K562 (cell line): ENCODE measurements around the gene NFE2. TPM values are rescaled to one million over a fixed set of nuclear protein-coding genes. Genes with fewer than 3 reads are reported as not detected.

Source experiments
- ATAC-seq: fragments of 200-7000 bp; cut with Tn5 transposase; 3 replicates; pipeline ENCODE4 v1.9.1; 2020; ENCODE audit warnings: moderate library complexity
- BruUV-seq: library from RNA; stranded (reverse); fragments of 400-500 nt; replicated peaks from 2 replicates; lab custom pipeline; 2021; lab: Mats Ljungman, UMichigan
- CTCF ChIA-PET: fragments of 300-600 bp; formaldehyde crosslinking; extraction: SDS; loops from one replicate; lab custom pipeline; 2021; ENCODE audit warnings: low intra/inter-chr PET ratio; lab: Yijun Ruan, JAX
- POLR2A ChIA-PET: fragments of 300-600, 350-650 bp; sonication (Branson Sonifier 250); formaldehyde crosslinking; extraction: SDS; loops from one replicate; lab custom pipeline; 2021; ENCODE audit warnings: antibody characterized with exemption, inconsistent platforms; lab: Yijun Ruan, JAX
- DNase-seq, 4 experiments: peaks; one replicate each; pipeline versions ENCODE4 v3.0.0 to v3.0.0-alpha.2; 2011 to 2018; ENCODE audit warnings: low spot score in 3 of 4, mixed read lengths in 3 of 4; ENCODE audit errors: extremely low read depth in 1 of 4
- FAIRE-seq: peaks from 2 replicates; lab custom pipeline; 2011; peaks lifted over from hg19 to GRCh38; lab: Jason Lieb, UNC
- H2AFZ ChIP-seq: 2 replicates; pipeline ENCODE4 v1.6.0; 2011; ENCODE audit warnings: low read depth, low read length, control low read depth, inconsistent platforms
- H3K27ac ChIP-seq: fragments of 200-600 bp; 3 replicates; pipeline ENCODE4 v1.8.0; 2011; ENCODE audit warnings: low read depth, mild to moderate bottlenecking, control low read depth, inconsistent platforms, low read length, moderate library complexity, mixed read lengths; ENCODE audit errors: extremely low read depth
- H3K27me3 ChIP-seq, 2 experiments: fragments of 300-600 bp in 1 of 2; 2 replicates in 1 of 2; 3 replicates in 1 of 2; pipeline versions ENCODE4 v1.6.0 to v1.8.0; 2011; ENCODE audit warnings: inconsistent platforms in 2 of 2, low read length in 2 of 2, mild to moderate bottlenecking in 1 of 2, mixed read lengths in 1 of 2, moderate library complexity in 1 of 2; ENCODE audit not compliant: control insufficient read depth in 2 of 2, insufficient read depth in 2 of 2
- H3K36me3 ChIP-seq: fragments of 300-600 bp; 3 replicates; pipeline ENCODE4 v1.8.0; 2011; ENCODE audit warnings: mild to moderate bottlenecking, low read length, inconsistent platforms; ENCODE audit not compliant: control insufficient read depth, insufficient read depth
- H3K4me1 ChIP-seq, 2 experiments: fragments of 200-600 bp in 1 of 2; replicated peaks in 1 of 2; 2 replicates in 1 of 2; 3 replicates in 1 of 2; pipeline versions ENCODE4 v1.5.1 to v1.8.0; 2011; ENCODE audit warnings: inconsistent platforms in 2 of 2, low read length in 2 of 2, mild to moderate bottlenecking in 1 of 2, mixed read lengths in 1 of 2, moderate library complexity in 1 of 2; ENCODE audit not compliant: control insufficient read depth in 2 of 2, insufficient read depth in 2 of 2
- H3K4me2 ChIP-seq: 2 replicates; pipeline ENCODE4 v1.6.1; 2011; ENCODE audit warnings: low read length, control low read depth, inconsistent platforms, mixed read lengths; ENCODE audit not compliant: insufficient read depth
- H3K4me3 ChIP-seq: fragments of 200-600 bp; sonication (generic), shearing (Covaris generic); 2 replicates; pipeline ENCODE4 v1.5.1; 2016; ENCODE audit warnings: control low read depth, inconsistent platforms
- H3K79me2 ChIP-seq: fragments of 200-600 bp; 3 replicates; pipeline ENCODE4 v1.8.0; 2011; ENCODE audit warnings: low read length, inconsistent platforms; ENCODE audit not compliant: control insufficient read depth, insufficient read depth
- H3K9ac ChIP-seq, 2 experiments: 2 replicates each; pipeline versions ENCODE4 v1.6.0 to v1.6.1; 2011; ENCODE audit warnings: low read depth in 2 of 2, low read length in 2 of 2, control low read depth in 1 of 2, inconsistent platforms in 1 of 2, mild to moderate bottlenecking in 1 of 2, mixed read lengths in 1 of 2; ENCODE audit not compliant: insufficient read depth in 1 of 2
- H3K9me1 ChIP-seq: one replicate; pipeline ENCODE4 v1.6.0; 2011; ENCODE audit warnings: inconsistent platforms, mild to moderate bottlenecking, low read length, moderate library complexity; ENCODE audit not compliant: control insufficient read depth, insufficient read depth
- H3K9me3 ChIP-seq: replicated peaks from 2 replicates; pipeline ENCODE4 v1.5.1; 2011; ENCODE audit warnings: low read depth, low read length, inconsistent platforms; ENCODE audit not compliant: control insufficient read depth, insufficient read depth
- H4K20me1 ChIP-seq: replicated peaks from 2 replicates; pipeline ENCODE4 v1.6.1; 2011; ENCODE audit warnings: low read length, inconsistent platforms, mixed read lengths; ENCODE audit not compliant: control insufficient read depth, insufficient read depth
- ATF1 ChIP-seq, 2 experiments: fragments of 450-650 bp in 1 of 2; IDR thresholded peaks; 2 replicates each; pipeline ENCODE4 v1.6.1; 2016; ENCODE audit warnings: missing compliant biosample characterization in 1 of 2, missing genetic modification characterization in 1 of 2
- BRD9 ChIP-seq: fragments of 450-650 bp; IDR thresholded peaks from 2 replicates; pipeline ENCODE4 v1.6.1; 2018; ENCODE audit warnings: low read depth; ENCODE audit not compliant: partially characterized antibody
- EHMT2 ChIP-seq: fragments of 450-650 bp; IDR thresholded peaks from 2 replicates; pipeline ENCODE4 v1.6.1; 2018; ENCODE audit warnings: antibody characterized with exemption
- FOXA3 ChIP-seq, 2 experiments: fragments of 450-650 bp in 1 of 2; sonication (generic) in 1 of 2; formaldehyde crosslinking; IDR thresholded peaks in 1 of 2; conservative IDR thresholded peaks in 1 of 2; 2 replicates each; pipeline versions ENCODE4 v1.4.0 to v1.8.0; 2020 to 2022; ENCODE audit warnings: mild to moderate bottlenecking in 2 of 2, missing genetic modification reagents in 1 of 2
- FOXM1 ChIP-seq, 2 experiments: fragments of 450-650 bp in 1 of 2; sonication (generic) in 1 of 2; formaldehyde crosslinking in 1 of 2; IDR thresholded peaks; 2 replicates each; pipeline versions ENCODE4 v1.6.1 to v1.9.0; 2017 to 2022; ENCODE audit warnings: low read depth in 2 of 2, mild to moderate bottlenecking in 2 of 2, missing genetic modification reagents in 1 of 2, moderate library complexity in 1 of 2
- GTF2E2 ChIP-seq: fragments of 200-800 bp; sonication (Bioruptor generic); IDR thresholded peaks from 2 replicates; pipeline ENCODE4 v1.6.1; 2016; ENCODE audit warnings: missing genetic modification characterization, missing compliant biosample characterization
- HOXB6 ChIP-seq: fragments of 250-450 bp; sonication (Bioruptor Pico); IDR thresholded peaks from 2 replicates; pipeline ENCODE4 v1.5.1; 2022; ENCODE audit warnings: mild to moderate bottlenecking, borderline replicate concordance
- NFIC ChIP-seq: fragments of 450-650 bp; IDR thresholded peaks from 2 replicates; pipeline ENCODE4 v1.6.1; 2017; ENCODE audit warnings: mild to moderate bottlenecking, inconsistent platforms
- NUFIP1 ChIP-seq: fragments of 450-650 bp; IDR thresholded peaks from 2 replicates; pipeline ENCODE4 v1.6.1; 2018; ENCODE audit not compliant: partially characterized antibody
- RNF2 ChIP-seq: sonication (generic); IDR thresholded peaks from 2 replicates; pipeline ENCODE4 v1.6.1; 2016
- SMAD1 ChIP-seq: fragments of 150-350 bp; IDR thresholded peaks from 2 replicates; pipeline ENCODE4 v1.6.1; 2014; ENCODE audit warnings: low read length, low read depth; ENCODE audit not compliant: partially characterized antibody
- SMAD4 ChIP-seq: fragments of 250-450 bp; sonication (Bioruptor Pico); conservative IDR thresholded peaks from 2 replicates; pipeline ENCODE4 v1.8.0; 2021; ENCODE audit warnings: inconsistent platforms, mild to moderate bottlenecking, moderate library complexity
- SREBF2 ChIP-seq: sonication (generic); formaldehyde crosslinking; IDR thresholded peaks from 2 replicates; pipeline ENCODE4 v1.4.0; 2020; ENCODE audit warnings: mild to moderate bottlenecking, missing genetic modification reagents
- TAL1 ChIP-seq: fragments of 450-650 bp; IDR thresholded peaks from 2 replicates; pipeline ENCODE4 v1.6.1; 2016; ENCODE audit warnings: mild to moderate bottlenecking
- TBL1XR1 ChIP-seq, 2 experiments: IDR thresholded peaks; 2 replicates each; pipeline ENCODE4 v1.6.1; 2012; ENCODE audit warnings: improper control_type of control experiment in 2 of 2, low read length in 2 of 2, mild to moderate bottlenecking in 1 of 2
- TCFL5 ChIP-seq: fragments of 250-450 bp; sonication (Bioruptor Pico); conservative IDR thresholded peaks from 2 replicates; pipeline ENCODE4 v1.6.1; 2021; ENCODE audit warnings: mild to moderate bottlenecking, moderate library complexity, matching md5 sums
- TOE1 ChIP-seq, 2 experiments: fragments of 450-650 bp in 1 of 2; sonication (generic) in 1 of 2; formaldehyde crosslinking in 1 of 2; IDR thresholded peaks; 2 replicates each; pipeline versions ENCODE4 v1.7.1 to v1.8.0; 2016 to 2022; ENCODE audit warnings: borderline replicate concordance in 2 of 2, mild to moderate bottlenecking in 2 of 2, antibody characterized with exemption in 1 of 2, inconsistent platforms in 1 of 2, low read depth in 1 of 2, missing genetic modification reagents in 1 of 2, moderate library complexity in 1 of 2
- TRIM24 ChIP-seq, 2 experiments: fragments of 450-650 bp; IDR thresholded peaks; 2 replicates each; pipeline ENCODE4 v1.6.1; 2016
- WGBS: fragments of 100-300 bp; shearing (Covaris generic); methylation state at CpG from one replicate; pipeline ENCODE4 v1.1.6; 2016; ENCODE audit warnings: low coverage, mixed read lengths; ENCODE audit not compliant: insufficient coverage; ENCODE audit errors: missing lambda C conversion rate; 5-methylcytosine and 5-hydroxymethylcytosine counted together
- in situ Hi-C: fragments of 300-500 bp; cut with MboI; formaldehyde crosslinking; loops from 4 replicates; pipeline ENCODE4 v1.15.0; 2018; ENCODE audit warnings: inconsistent platforms, mixed read lengths
- intact Hi-C: fragments of 100-400 bp; cut with micrococcal nuclease; formaldehyde crosslinking; loops from 2 replicates; pipeline ENCODE4 v1.14.2; 2022
- polyA plus RNA-seq, 8 experiments: library from polyadenylated mRNA; depleted of rRNA in 4 of 8; stranded (reverse) in 5 of 8; unstranded in 3 of 8; fragments of >200 nt; fragmentation: Nextera tagmentation in 2 of 8; fragmentation: Illumina TruSeq in 1 of 8; extraction: Ambion mirVana in 2 of 8; extraction: Trizol in 1 of 8; gene quantifications; 2 replicates each; pipeline versions ENCODE4 v1.2.1 to v1.2.3, GENCODE V29; 2011 to 2014; ENCODE audit warnings: inconsistent platforms in 1 of 8, missing spikeins in 1 of 8
- total RNA-seq, 7 experiments: library from RNA; depleted of rRNA in 6 of 7; stranded (reverse); fragments of >200 nt in 6 of 7; fragmentation: Illumina TruSeq in 2 of 7; extraction: Trizol in 2 of 7; gene quantifications; 2 replicates each; pipeline versions ENCODE4 v1.2.1 to v1.2.3, GENCODE V29; 2011 to 2021; ENCODE audit warnings: low replicate concordance in 1 of 7
- TF ChIP-seq, protein P1 (sequence below): fragments of 450-650 bp; formaldehyde crosslinking; IDR thresholded peaks from 2 replicates; pipeline ENCODE4 v1.4.0; 2020; ENCODE audit warnings: mild to moderate bottlenecking, moderate library complexity

NFE2 gene
- total and polyA plus RNA-seq, 9 of the 15 experiments (the other 6 are each of a cell fraction or from before 2014, with no cell fraction given): 12.3 to 282 (median 208) TPM

DNA sequence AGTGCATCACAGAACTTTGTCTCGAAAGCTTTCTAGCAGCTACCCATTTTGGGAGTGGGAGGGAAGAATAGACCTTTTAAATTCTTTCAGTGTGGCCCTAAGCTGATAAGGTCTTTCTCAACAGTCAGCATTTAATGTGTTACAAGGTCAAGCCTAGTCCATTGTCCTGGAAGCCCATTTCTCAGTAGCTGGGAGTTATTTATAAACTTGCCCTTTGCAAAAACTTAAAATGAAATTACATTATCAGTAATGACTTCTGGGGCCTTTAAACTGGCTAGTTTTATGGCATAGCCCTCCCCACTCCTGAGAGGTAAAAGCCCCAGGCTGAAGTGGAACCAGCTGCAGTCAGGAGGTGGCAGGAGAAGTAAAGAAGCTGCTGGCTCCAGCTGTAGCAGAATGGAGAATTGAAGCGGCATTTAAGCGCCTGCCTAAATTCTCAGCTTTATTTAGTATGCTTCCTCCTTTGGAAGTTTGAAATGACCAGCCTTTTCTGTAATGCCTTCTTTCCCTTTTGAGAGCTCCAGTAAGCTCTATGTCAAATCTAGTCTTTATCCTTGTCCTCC is 36.5 kb upstream of the NFE2 start:
- TSS peak; percentile 35 for BruUV-seq
- H3K9me1 ChIP-seq: no peaks in the 10 kb centered on the region
- no peaks in the 10 kb centered on the region for H3K9me3 ChIP-seq
- WGBS: 3% methylated on average over 3 of the region's 3 CpGs
- DNase-seq: peak; percentile 34 to 88 (median 60)
- H2AFZ ChIP-seq: no peak overlapping the region
- H3K4me3 ChIP-seq: 0 out of 2 replicates have a peak overlapping the region, but pooled peaks have one; percentile 2
- intact Hi-C loops (loop anchor here (1.0 kb wide), 2 partner anchors 22 to 117 kb away; no protein-coding TSS in a partner anchor), in situ Hi-C loops (no loop called here)
- H3K36me3 ChIP-seq: peaks cover 49% of the 10 kb centered on the region
- CTCF ChIA-PET: interaction anchor here (0.7 to 3.6 kb wide), 8 partner anchors 12 to 48 kb away, joined by 3 to 16 read pairs (median 10); no protein-coding TSS in a partner anchor
- H3K4me1 ChIP-seq: peaks cover 34 to 39% of the 10 kb centered on the region in 2 experiments
- H3K9ac ChIP-seq: peak overlapping the region in 1 of 2 experiments; percentile 65; a peak in 2 of 4 replicates
- peak; percentile 86 for ATAC-seq
- POLR2A ChIA-PET: interaction anchor here (0.7 to 8.4 kb wide), 14 partner anchors 10 to 131 kb away, joined by 3 to 103 read pairs (median 11); partner anchors contain the start of genes CBX5, COPZ1 and HNRNPA1
- peak; percentile 95 for FAIRE-seq
- H3K4me2 ChIP-seq: peak overlapping the region; percentile 48
- H3K27me3 ChIP-seq: no peaks in the 10 kb centered on the region
- peaks cover 88% of the 10 kb centered on the region for H3K79me2 ChIP-seq
- no peaks in the 10 kb centered on the region for H4K20me1 ChIP-seq
- H3K27ac ChIP-seq: peak overlapping the region; percentile 74
- TF ChIP-seq SMAD4 (CRISPR knock-in tag) (0 out of 2 replicates have a peak, but pooled peaks have one; percentile 32), FOXA3 (CRISPR knock-in tag; conservative IDR thresholded peaks at IDR 0.05 in 1 of 2, IDR thresholded peaks at IDR 0.05 in 1 of 2) (peak; percentile 11 to 34; a peak in 1 of 4 replicates), ATF1 (CRISPR knock-in tag; IDR thresholded peaks at IDR 0.05) (no peak), ATF1 (tag; IDR thresholded peaks at IDR 0.05) (peak; percentile 13; the same call in 1 of the 2 replicates), HOXB6 (no peak), EHMT2 (peak; percentile 9; the same call in 1 of the 2 replicates), SREBF2 (CRISPR knock-in tag) (no peak), GTF2E2 (0 out of 2 replicates have a peak, but pooled peaks have one; percentile 52), NUFIP1 (no peak), TCFL5 (CRISPR knock-in tag) (no peak), RNF2 (peak; percentile 53), TRIM24 (IDR thresholded peaks at IDR 0.05) (0 out of 4 replicates have a peak, but pooled peaks of 1 of the 2 experiments have one; percentile 19), FOXM1 (IDR thresholded peaks at IDR 0.05; ENCODE audit: low read depth) (peak; percentile 42; the same call in 1 of the 2 replicates), FOXM1 (CRISPR knock-in tag; IDR thresholded peaks at IDR 0.05; ENCODE audit: low read depth) (no peak), TOE1 (IDR thresholded peaks at IDR 0.05; ENCODE audit: borderline replicate concordance) (0 out of 2 replicates have a peak, but pooled peaks have one; percentile 24), TOE1 (CRISPR knock-in tag; IDR thresholded peaks at IDR 0.05; ENCODE audit: borderline replicate concordance, low read depth) (no peak), BRD9 (peak; percentile 91), NFIC (0 out of 2 replicates have a peak, but pooled peaks have one; percentile 16), TBL1XR1 (IDR thresholded peaks at IDR 0.05; ENCODE audit: low read length in 2 of 2) (peak; percentile 52 to 88; a peak in 1 of 4 replicates), TAL1 (peak; percentile 58; the same call in 1 of the 2 replicates), SMAD1 (peak; percentile 16)
- TF ChIP-seq, protein P1, sequence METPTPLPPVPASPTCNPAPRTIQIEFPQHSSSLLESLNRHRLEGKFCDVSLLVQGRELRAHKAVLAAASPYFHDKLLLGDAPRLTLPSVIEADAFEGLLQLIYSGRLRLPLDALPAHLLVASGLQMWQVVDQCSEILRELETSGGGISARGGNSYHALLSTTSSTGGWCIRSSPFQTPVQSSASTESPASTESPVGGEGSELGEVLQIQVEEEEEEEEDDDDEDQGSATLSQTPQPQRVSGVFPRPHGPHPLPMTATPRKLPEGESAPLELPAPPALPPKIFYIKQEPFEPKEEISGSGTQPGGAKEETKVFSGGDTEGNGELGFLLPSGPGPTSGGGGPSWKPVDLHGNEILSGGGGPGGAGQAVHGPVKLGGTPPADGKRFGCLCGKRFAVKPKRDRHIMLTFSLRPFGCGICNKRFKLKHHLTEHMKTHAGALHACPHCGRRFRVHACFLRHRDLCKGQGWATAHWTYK (CRISPR knock-in tag): peak; percentile 33; the same call in 1 of the 2 replicates
